HEK293T (cell line): ENCODE data around the gene RABGAP1L.

Source experiments
- BHLHE40 ChIP-seq: fragments of 450-650 bp; IDR thresholded peaks from 2 replicates; pipeline ENCODE4 v1.6.1; 2016; ENCODE audit warnings: mild to moderate bottlenecking, moderate library complexity, borderline replicate concordance
- FOXA1 ChIP-seq: fragments of 450-650 bp; IDR thresholded peaks from 2 replicates; pipeline ENCODE4 v1.6.1; 2016; ENCODE audit warnings: mild to moderate bottlenecking
- FOXM1 ChIP-seq: fragments of 450-650 bp; IDR thresholded peaks from 2 replicates; pipeline ENCODE4 v1.6.1; 2017; ENCODE audit warnings: mild to moderate bottlenecking, borderline replicate concordance
- SUZ12 ChIP-seq: fragments of 450-650 bp; IDR thresholded peaks from 2 replicates; pipeline ENCODE4 v1.6.1; 2016; ENCODE audit warnings: mild to moderate bottlenecking

DNA sequence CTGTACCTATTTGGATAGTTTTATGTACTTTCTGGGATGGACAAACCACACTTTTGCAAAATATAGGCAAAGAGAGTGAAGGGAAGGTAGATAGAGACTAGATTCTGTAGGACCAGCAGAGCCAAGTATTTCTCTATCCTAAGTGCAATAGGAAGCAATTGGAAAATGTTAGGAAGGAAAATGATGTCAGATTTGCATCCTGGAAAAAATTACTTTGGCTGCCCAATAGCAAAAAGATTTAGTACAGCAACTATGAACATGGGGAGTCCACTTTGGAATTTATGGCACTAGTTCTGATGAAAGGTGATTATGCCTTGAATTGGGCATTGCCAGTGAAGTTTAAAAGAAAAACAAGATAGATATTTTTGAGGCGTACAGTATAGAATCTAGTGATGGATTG lies 789.7 kb downstream of the RABGAP1L start:
- TF ChIP-seq FOXA1 (no peak), FOXM1 (no peak), SUZ12 (no peak), BHLHE40 (no peak)
